ENCODE data around the gene COL5A3. TPM values are rescaled to one million over a fixed set of nuclear protein-coding genes. Genes with fewer than 3 reads are reported as not detected.

COL5A3 gene
- total and polyA plus RNA-seq, 2 experiments from 2014 or later: 1.0 to 1.2 TPM

DNA sequence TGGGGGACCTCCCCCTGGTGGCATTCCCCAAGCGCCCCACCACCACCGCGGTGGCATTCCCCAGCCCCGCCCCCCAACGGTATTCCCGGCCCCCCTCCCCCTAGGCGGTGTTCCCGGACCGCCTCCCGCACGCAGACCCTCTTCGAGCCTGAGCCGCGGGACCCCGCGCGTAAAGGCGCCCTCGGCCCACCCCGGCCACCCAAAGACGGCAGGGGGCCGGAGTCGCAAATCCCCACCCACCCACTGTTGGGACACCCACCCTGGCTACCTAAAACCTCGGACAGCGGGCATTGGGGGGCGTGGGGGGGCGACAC, 96.3 kb downstream of the COL5A3 start:
- Mint-ChIP-seq H3K4me3 (peak overlapping the region; percentile 75), H3K27me3 (ENCODE audit: insufficient read depth, low read depth, poor library complexity) (peaks cover 19% of the 10 kb centered on the region), H3K9me3 (no peaks in the 10 kb centered on the region; the same call in 2 of the 3 replicates), H3K4me1 (peaks cover 24% of the 10 kb centered on the region), H3K36me3 (ENCODE audit: low read depth) (peaks cover 12% of the 10 kb centered on the region), H3K27ac (no peak overlapping the region)
- DNase-seq (ENCODE audit: low spot score) (peak; percentile 61), ATAC-seq (peak; percentile 24)
- peak overlapping the region; percentile 99 for H3K4me2 ChIP-seq
- no peak overlapping the region for H2AFZ ChIP-seq
- no peaks in the 10 kb centered on the region for H3K9me2 ChIP-seq (ENCODE audit: insufficient read depth)
- H3K27me3 ChIP-seq (ENCODE audit: insufficient read depth): peaks cover 8% of the 10 kb centered on the region; the same call in 1 of the 2 replicates
- TF ChIP-seq NANOG (IDR thresholded peaks at IDR 0.05; ENCODE audit: borderline replicate concordance): no peak
- H3K4me1 ChIP-seq (ENCODE audit: insufficient read depth): peaks cover 15% of the 10 kb centered on the region
- H3K36me3 ChIP-seq (ENCODE audit: insufficient read depth): no peaks in the 10 kb centered on the region
- peaks cover 51% of the 10 kb centered on the region for H3K79me2 ChIP-seq (replicated peaks; ENCODE audit: insufficient read depth)
- H3K4me3 ChIP-seq: peak overlapping the region; percentile 79
- H3K27ac ChIP-seq (ENCODE audit: low read depth): no peak overlapping the region
- H3F3A ChIP-seq (replicated peaks; ENCODE audit: low read depth): 0 out of 2 replicates have a peak, but pooled peaks cover 4% of the 10 kb centered on the region
- peaks cover 35% of the 10 kb centered on the region for H4K20me1 ChIP-seq (replicated peaks; ENCODE audit: insufficient read depth)

DNA sequence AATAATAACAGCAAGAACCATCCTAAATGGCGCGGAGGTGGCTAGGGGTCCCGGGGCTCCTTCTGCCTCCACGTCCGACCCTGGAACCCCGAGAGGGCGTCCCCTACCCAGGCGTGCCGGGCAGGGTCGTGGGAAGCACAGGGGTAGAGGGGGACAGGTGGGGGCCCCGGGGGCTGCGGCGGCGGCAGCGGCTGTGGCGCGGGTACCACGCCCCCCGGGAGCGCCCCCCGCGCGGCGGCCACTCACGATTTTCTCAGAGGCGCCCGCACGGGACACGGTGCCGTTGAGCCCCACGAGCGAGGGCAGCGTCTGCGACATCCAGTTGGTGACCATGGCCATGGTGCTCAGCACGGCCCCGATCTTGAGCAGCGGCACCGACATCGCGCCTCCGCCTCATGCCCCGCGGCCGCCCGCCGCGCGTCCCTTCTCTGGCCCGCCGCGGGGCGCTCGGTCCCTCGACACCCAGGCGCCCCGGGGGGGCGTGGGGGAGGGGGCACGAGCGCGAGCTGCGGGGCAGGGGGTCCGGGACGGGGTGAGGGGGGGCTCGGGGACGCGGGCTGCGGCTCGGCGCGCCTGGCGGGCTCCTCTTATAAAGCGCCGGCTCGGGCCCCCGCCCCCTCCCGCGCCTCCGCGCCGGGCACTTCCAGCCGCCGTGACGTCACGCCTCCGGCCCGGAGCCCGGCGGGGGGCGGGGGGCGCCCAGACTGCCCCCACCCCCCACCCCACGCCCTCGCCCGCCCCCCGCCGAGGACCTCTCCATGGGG, 96.9 kb downstream of the COL5A3 start:
- DNase-seq (ENCODE audit: low spot score) (no peak), ATAC-seq (peak; percentile 10; the same call in 2 of the 3 replicates)
- Mint-ChIP-seq H3K27me3 (ENCODE audit: insufficient read depth, low read depth, poor library complexity) (peaks cover 17% of the 10 kb centered on the region), H3K4me1 (peaks cover 20% of the 10 kb centered on the region), H3K4me3 (peak overlapping the region; percentile 34; the same call in 2 of the 3 replicates), H3K27ac (no peak overlapping the region), H3K36me3 (ENCODE audit: low read depth) (peaks cover 12% of the 10 kb centered on the region), H3K9me3 (no peaks in the 10 kb centered on the region; the same call in 2 of the 3 replicates)
- Histone ChIP-seq H3K36me3 (ENCODE audit: insufficient read depth) (no peaks in the 10 kb centered on the region), H3K79me2 (replicated peaks; ENCODE audit: insufficient read depth) (peaks cover 54% of the 10 kb centered on the region), H3K9me2 (ENCODE audit: insufficient read depth) (no peaks in the 10 kb centered on the region), H3K4me3 (peak overlapping the region; percentile 79), H3K4me2 (peak overlapping the region; percentile 93), H2AFZ (no peak overlapping the region), H4K20me1 (replicated peaks; ENCODE audit: insufficient read depth) (peaks cover 35% of the 10 kb centered on the region), H3F3A (replicated peaks; ENCODE audit: low read depth) (0 out of 2 replicates have a peak, but pooled peaks cover 4% of the 10 kb centered on the region), H3K4me1 (ENCODE audit: insufficient read depth) (peaks cover 15% of the 10 kb centered on the region), H3K27me3 (ENCODE audit: insufficient read depth) (peaks cover 8% of the 10 kb centered on the region; the same call in 1 of the 2 replicates), H3K27ac (ENCODE audit: low read depth) (no peak overlapping the region)
- peak; percentile 90 for TF ChIP-seq CREB1 (CRISPR knock-in tag; IDR thresholded peaks at IDR 0.05; ENCODE audit: low read depth)
- TF ChIP-seq ZNF331 (CRISPR knock-in tag; IDR thresholded peaks at IDR 0.05; ENCODE audit: low read depth): no peak

DNA sequence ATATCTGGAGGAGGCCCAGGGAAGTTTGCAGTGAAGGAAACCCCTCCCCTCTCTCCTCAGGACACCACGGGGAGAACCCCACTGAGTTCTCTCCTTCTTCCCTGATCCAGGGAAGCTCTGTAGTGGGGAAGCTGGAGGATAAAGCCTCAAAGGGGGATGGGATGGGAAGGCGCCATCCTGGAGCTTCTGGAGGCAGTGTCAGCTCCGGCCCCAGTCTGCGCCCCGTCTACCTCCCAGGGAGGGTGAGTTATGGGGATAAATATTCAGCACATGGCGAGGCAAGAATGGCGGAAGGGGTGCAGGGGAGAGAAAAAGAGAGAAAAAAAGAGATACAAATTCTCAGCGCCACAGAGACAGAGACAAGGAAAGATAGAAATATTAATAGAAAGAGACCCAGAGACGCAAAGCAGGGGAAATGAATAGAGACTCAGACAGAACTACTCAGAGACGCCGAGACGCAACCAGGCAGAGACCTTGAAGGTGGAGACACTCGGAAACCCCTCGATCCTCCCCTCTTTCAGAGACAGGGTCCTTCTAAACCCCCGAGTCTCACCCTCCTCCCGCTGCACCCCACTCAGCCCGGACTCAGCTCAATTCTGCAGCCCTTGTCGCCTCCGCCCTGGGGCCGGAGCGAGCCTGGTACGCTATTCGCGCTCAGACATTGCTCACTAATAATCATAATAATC, 97.6 kb downstream of the COL5A3 start:
- H3K4me2 ChIP-seq: peak overlapping the region; percentile 93
- no peaks in the 10 kb centered on the region for H3K36me3 ChIP-seq (ENCODE audit: insufficient read depth)
- H3K4me1 ChIP-seq (ENCODE audit: insufficient read depth): peaks cover 15% of the 10 kb centered on the region
- 0 out of 2 replicates have a peak, but pooled peaks cover 4% of the 10 kb centered on the region for H3F3A ChIP-seq (replicated peaks; ENCODE audit: low read depth)
- ATAC-seq (peak; percentile 12), DNase-seq (ENCODE audit: low spot score) (no peak)
- peak overlapping the region; percentile 79 for H3K4me3 ChIP-seq
- H4K20me1 ChIP-seq (replicated peaks; ENCODE audit: insufficient read depth): peaks cover 35% of the 10 kb centered on the region
- H3K79me2 ChIP-seq (replicated peaks; ENCODE audit: insufficient read depth): peaks cover 56% of the 10 kb centered on the region
- H3K4me1 Mint-ChIP-seq: peaks cover 18% of the 10 kb centered on the region
- TF ChIP-seq POLR2AphosphoS5 (IDR thresholded peaks at IDR 0.05; ENCODE audit: low read depth) (no peak), NANOG (IDR thresholded peaks at IDR 0.05; ENCODE audit: borderline replicate concordance) (no peak), JUNB (IDR thresholded peaks at IDR 0.05; ENCODE audit: unreplicated experiment) (no peak), CREB1 (CRISPR knock-in tag; IDR thresholded peaks at IDR 0.05; ENCODE audit: low read depth) (no peak), REST (IDR thresholded peaks at IDR 0.05; ENCODE audit: unreplicated experiment) (no peak), EZH2phosphoT487 (IDR thresholded peaks at IDR 0.05; ENCODE audit: unreplicated experiment) (no peak), STAT1 (IDR thresholded peaks at IDR 0.05; ENCODE audit: unreplicated experiment) (no peak)
- TF ChIP-seq, protein P1, sequence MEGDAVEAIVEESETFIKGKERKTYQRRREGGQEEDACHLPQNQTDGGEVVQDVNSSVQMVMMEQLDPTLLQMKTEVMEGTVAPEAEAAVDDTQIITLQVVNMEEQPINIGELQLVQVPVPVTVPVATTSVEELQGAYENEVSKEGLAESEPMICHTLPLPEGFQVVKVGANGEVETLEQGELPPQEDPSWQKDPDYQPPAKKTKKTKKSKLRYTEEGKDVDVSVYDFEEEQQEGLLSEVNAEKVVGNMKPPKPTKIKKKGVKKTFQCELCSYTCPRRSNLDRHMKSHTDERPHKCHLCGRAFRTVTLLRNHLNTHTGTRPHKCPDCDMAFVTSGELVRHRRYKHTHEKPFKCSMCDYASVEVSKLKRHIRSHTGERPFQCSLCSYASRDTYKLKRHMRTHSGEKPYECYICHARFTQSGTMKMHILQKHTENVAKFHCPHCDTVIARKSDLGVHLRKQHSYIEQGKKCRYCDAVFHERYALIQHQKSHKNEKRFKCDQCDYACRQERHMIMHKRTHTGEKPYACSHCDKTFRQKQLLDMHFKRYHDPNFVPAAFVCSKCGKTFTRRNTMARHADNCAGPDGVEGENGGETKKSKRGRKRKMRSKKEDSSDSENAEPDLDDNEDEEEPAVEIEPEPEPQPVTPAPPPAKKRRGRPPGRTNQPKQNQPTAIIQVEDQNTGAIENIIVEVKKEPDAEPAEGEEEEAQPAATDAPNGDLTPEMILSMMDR (conservative IDR thresholded peaks at IDR 0.05; ENCODE audit: low read depth in 2 of 2): no peak
- H3K27ac Mint-ChIP-seq: no peak overlapping the region
- no peaks in the 10 kb centered on the region for H3K9me2 ChIP-seq (ENCODE audit: insufficient read depth)
- no peak overlapping the region for H3K27ac ChIP-seq (ENCODE audit: low read depth)
- H3K9me3 Mint-ChIP-seq: no peaks in the 10 kb centered on the region; the same call in 2 of the 3 replicates
- peaks cover 8% of the 10 kb centered on the region; the same call in 1 of the 2 replicates for H3K27me3 ChIP-seq (ENCODE audit: insufficient read depth)
- peaks cover 16% of the 10 kb centered on the region for H3K27me3 Mint-ChIP-seq (ENCODE audit: insufficient read depth, low read depth, poor library complexity)
- H3K4me3 Mint-ChIP-seq: no peak overlapping the region; the same call in 2 of the 3 replicates
- H3K36me3 Mint-ChIP-seq (ENCODE audit: low read depth): peaks cover 12% of the 10 kb centered on the region
- H2AFZ ChIP-seq: no peak overlapping the region
